ENCODE data around the gene HACD4. TPM values are rescaled to one million over a fixed set of nuclear protein-coding genes. Genes with fewer than 3 reads are reported as not detected.

Gene HACD4
- polyA plus RNA-seq, 2 of the 4 experiments (the other 2 are of a cell fraction): 1.5 to 4.4 TPM

- no peaks in the 10 kb centered on the region for H3K9me3 ChIP-seq
- no peak for DNase-seq (ENCODE audit: low read depth in 1 of 2, low spot score in 1 of 2)
- no peak overlapping the region for H3K4me2 ChIP-seq
- FAIRE-seq: no peak
- no peak overlapping the region for H3K4me3 ChIP-seq
- ChIA-PET CTCF (no interaction called here), POLR2A (no interaction called here)
- no peak for ATAC-seq
- peaks cover 8% of the 10 kb centered on the region; the same call in 2 of the 3 replicates for H3K4me1 ChIP-seq
- no peak for TF ChIP-seq EHMT2 (IDR thresholded peaks at IDR 0.05; ENCODE audit: low read depth)
- TF ChIP-seq CBX8 (IDR thresholded peaks at IDR 0.05): no peak
- no peak overlapping the region for H3K27ac ChIP-seq
Observed at GRCh38 chr9:21015995-21016394, 15.4 kb downstream of the HACD4 start.

DNA sequence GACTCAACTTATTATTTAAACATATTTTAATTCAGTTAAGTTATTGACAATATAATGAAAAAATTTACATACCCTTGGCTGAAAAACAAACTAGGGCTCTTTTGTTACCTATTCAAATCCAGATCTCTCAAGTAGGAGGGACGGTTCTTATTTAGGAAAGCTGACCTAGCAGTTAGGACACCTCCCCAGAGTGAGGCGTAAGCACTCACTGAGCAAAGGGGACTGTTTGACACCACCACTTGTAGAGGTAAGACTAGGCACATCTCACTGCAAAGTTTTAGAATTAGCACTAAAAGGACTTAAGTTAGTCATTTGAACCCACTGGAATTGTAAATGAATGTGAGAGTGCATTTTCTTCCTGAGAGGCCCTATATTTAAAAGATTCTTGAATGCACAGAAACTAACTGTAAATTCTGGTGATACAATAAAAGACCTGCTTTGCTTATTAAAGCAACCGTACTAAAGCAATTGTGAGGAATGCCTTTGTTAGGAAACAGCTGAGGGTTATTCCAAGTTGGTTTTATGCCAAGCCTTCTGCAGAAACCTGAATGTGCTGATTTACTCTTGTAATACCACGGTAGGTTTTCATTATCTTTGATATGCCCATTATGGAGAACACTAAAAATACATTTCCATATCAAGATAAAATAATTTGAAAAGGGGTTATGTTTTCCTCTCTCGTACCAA is 16.2 kb downstream of the HACD4 start:
- no peak overlapping the region for H3K4me2 ChIP-seq
- DNase-seq (ENCODE audit: low read depth in 1 of 2, low spot score in 1 of 2): no peak
- no peak for TF ChIP-seq ZNF302 (CRISPR knock-in tag; IDR thresholded peaks at IDR 0.05)
- TF ChIP-seq SREBF2 (IDR thresholded peaks at IDR 0.05): no peak
- no peak for TF ChIP-seq KDM5A (IDR thresholded peaks at IDR 0.05)
- no peak for TF ChIP-seq FOXS1 (CRISPR knock-in tag; IDR thresholded peaks at IDR 0.05)
- TF ChIP-seq, protein P1, sequence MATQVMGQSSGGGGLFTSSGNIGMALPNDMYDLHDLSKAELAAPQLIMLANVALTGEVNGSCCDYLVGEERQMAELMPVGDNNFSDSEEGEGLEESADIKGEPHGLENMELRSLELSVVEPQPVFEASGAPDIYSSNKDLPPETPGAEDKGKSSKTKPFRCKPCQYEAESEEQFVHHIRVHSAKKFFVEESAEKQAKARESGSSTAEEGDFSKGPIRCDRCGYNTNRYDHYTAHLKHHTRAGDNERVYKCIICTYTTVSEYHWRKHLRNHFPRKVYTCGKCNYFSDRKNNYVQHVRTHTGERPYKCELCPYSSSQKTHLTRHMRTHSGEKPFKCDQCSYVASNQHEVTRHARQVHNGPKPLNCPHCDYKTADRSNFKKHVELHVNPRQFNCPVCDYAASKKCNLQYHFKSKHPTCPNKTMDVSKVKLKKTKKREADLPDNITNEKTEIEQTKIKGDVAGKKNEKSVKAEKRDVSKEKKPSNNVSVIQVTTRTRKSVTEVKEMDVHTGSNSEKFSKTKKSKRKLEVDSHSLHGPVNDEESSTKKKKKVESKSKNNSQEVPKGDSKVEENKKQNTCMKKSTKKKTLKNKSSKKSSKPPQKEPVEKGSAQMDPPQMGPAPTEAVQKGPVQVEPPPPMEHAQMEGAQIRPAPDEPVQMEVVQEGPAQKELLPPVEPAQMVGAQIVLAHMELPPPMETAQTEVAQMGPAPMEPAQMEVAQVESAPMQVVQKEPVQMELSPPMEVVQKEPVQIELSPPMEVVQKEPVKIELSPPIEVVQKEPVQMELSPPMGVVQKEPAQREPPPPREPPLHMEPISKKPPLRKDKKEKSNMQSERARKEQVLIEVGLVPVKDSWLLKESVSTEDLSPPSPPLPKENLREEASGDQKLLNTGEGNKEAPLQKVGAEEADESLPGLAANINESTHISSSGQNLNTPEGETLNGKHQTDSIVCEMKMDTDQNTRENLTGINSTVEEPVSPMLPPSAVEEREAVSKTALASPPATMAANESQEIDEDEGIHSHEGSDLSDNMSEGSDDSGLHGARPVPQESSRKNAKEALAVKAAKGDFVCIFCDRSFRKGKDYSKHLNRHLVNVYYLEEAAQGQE (IDR thresholded peaks at IDR 0.05): no peak
- no peak for TF ChIP-seq BCL3 (IDR thresholded peaks at IDR 0.05)
- TF ChIP-seq POLR2AphosphoS2 (conservative IDR thresholded peaks at IDR 0.05; ENCODE audit: low read length): no peak
- no peak for TF ChIP-seq TFCP2L1 (CRISPR knock-in tag; IDR thresholded peaks at IDR 0.05)
- TF ChIP-seq HOXA7 (CRISPR knock-in tag; IDR thresholded peaks at IDR 0.05): no peak
- no peak for TF ChIP-seq ZFP36 (IDR thresholded peaks at IDR 0.05; ENCODE audit: borderline replicate concordance, partially characterized antibody)
- TF ChIP-seq, protein P2, sequence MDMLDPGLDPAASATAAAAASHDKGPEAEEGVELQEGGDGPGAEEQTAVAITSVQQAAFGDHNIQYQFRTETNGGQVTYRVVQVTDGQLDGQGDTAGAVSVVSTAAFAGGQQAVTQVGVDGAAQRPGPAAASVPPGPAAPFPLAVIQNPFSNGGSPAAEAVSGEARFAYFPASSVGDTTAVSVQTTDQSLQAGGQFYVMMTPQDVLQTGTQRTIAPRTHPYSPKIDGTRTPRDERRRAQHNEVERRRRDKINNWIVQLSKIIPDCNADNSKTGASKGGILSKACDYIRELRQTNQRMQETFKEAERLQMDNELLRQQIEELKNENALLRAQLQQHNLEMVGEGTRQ (IDR thresholded peaks at IDR 0.05): no peak
- TF ChIP-seq HOXB5 (CRISPR knock-in tag; IDR thresholded peaks at IDR 0.05): no peak
- TF ChIP-seq ZSCAN20 (CRISPR knock-in tag; IDR thresholded peaks at IDR 0.05): no peak
- no peaks in the 10 kb centered on the region for H3K9me3 ChIP-seq
- H3K27ac ChIP-seq: no peak overlapping the region
- H3K4me1 ChIP-seq: peaks cover 8% of the 10 kb centered on the region; the same call in 2 of the 3 replicates
- no peak for ATAC-seq
- no peak overlapping the region for H3K4me3 ChIP-seq
- WGBS (ENCODE audit: missing lambda C conversion rate): 90% methylated on average over 5 of the region's 5 CpGs
- CTCF ChIA-PET: interaction anchor here (0.9 to 1.2 kb wide), 2 partner anchors 8 to 24 kb away, joined by 3 read pairs; no protein-coding TSS in a partner anchor
- no peak for FAIRE-seq
- POLR2A ChIA-PET: no interaction called here

DNA sequence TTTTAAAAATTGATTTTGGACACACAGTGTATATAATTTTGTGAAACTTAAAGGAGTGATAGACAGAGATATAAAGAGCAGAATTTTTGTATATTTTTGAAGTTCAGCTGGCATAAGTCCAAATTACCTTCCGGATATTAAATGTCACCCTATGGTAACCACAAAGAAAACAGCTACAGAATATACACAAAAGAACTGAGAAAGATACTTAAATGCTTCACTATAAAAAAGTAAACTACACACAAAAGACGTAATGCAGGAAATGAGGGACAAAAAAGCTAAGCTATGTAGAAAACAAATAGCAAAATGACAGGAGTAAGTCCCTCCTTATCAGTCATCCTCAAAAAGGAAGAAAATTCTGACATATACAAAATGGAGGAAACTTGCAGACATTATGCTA is 29.4 kb downstream of the HACD4 start:
- ATAC-seq (no peak), FAIRE-seq (no peak), DNase-seq (ENCODE audit: low read depth in 1 of 2, low spot score in 1 of 2) (no peak)
- 84% methylated on average over 2 of the region's 2 CpGs for WGBS (ENCODE audit: missing lambda C conversion rate)
- H3K4me2 ChIP-seq: no peak overlapping the region
- CTCF ChIA-PET: interaction anchor here (1.3 kb wide), 1 partner anchor 11 kb away, joined by 4 read pairs; no protein-coding TSS in a partner anchor
- no peaks in the 10 kb centered on the region for H3K9me3 ChIP-seq
- H3K4me1 ChIP-seq: no peaks in the 10 kb centered on the region
- H3K27ac ChIP-seq: no peak overlapping the region
- no peak for TF ChIP-seq NFE2L2 (conservative IDR thresholded peaks at IDR 0.05; ENCODE audit: low read length)
- TF ChIP-seq POLR2AphosphoS2 (conservative IDR thresholded peaks at IDR 0.05; ENCODE audit: low read length): no peak
- no peak for TF ChIP-seq MAX (IDR thresholded peaks at IDR 0.05)
- H3K4me3 ChIP-seq: no peak overlapping the region
- POLR2A ChIA-PET: interaction anchor here (1.0 kb wide), 1 partner anchor 10 kb away, joined by 3 read pairs; no protein-coding TSS in a partner anchor
